ENCODE results near the gene ACE2. TPM values are rescaled to one million over a fixed set of nuclear protein-coding genes. Genes with fewer than 3 reads are reported as not detected.
"Not testable (repeated sequence)": the region's sequence is repeated elsewhere in the genome, so short reads cannot be mapped to it uniquely, and the experiment has no call there.

Gene ACE2
- not detected for total RNA-seq

- H3K27me3 Mint-ChIP-seq: peaks cover 2% of the 10 kb centered on the region
- no peak within 1 kb of the TSS for H3K27ac Mint-ChIP-seq
- no peaks in the 10 kb centered on the region for H3K36me3 Mint-ChIP-seq (ENCODE audit: low read depth)
- no peak for DNase-seq
- H3K4me3 Mint-ChIP-seq: no peak within 1 kb of the TSS
- H3K9me3 Mint-ChIP-seq: no peaks in the 10 kb centered on the region
- ChIA-PET POLR2A (no interaction called here), CTCF (interaction anchor here (1.2 kb wide), 1 partner anchor 13 kb away, joined by 3 read pairs; no protein-coding TSS in a partner anchor)
- H3K4me1 Mint-ChIP-seq: no peaks in the 10 kb centered on the region
Observed at GRCh38 chrX:15600745-15601144, at the start of gene ACE2. Gene ACE2, minus strand, starts transcription at chrX:15600960. Its CDS starts 49 bp downstream, at chrX:15600911.

GRCh38 chrX:15647510-15647909 is 46.8 kb upstream of the ACE2 start:
- H3K4me1 Mint-ChIP-seq; H3K27ac Mint-ChIP-seq; H3K4me3 Mint-ChIP-seq; H3K9me3 Mint-ChIP-seq; POLR2A ChIA-PET; H3K36me3 Mint-ChIP-seq (ENCODE audit: low read depth); H3K27me3 Mint-ChIP-seq; DNase-seq; CTCF ChIA-PET: not testable (repeated sequence)

GRCh38 chrX:15646543-15646942 is 45.8 kb upstream of the ACE2 start:
- ChIA-PET POLR2A (no interaction called here), CTCF (no interaction called here)
- Mint-ChIP-seq H3K4me3 (no peak overlapping the region), H3K36me3 (ENCODE audit: low read depth) (no peaks in the 10 kb centered on the region), H3K27me3 (peaks cover 2% of the 10 kb centered on the region), H3K27ac (no peak overlapping the region), H3K4me1 (peaks cover 6% of the 10 kb centered on the region), H3K9me3 (no peaks in the 10 kb centered on the region)
- no peak for DNase-seq

GRCh38 chrX:15646031-15646430 is 45.3 kb upstream of the ACE2 start:
- POLR2A ChIA-PET: no interaction called here
- H3K36me3 Mint-ChIP-seq (ENCODE audit: low read depth): no peaks in the 10 kb centered on the region
- no peak overlapping the region for H3K4me3 Mint-ChIP-seq
- peaks cover 6% of the 10 kb centered on the region for H3K4me1 Mint-ChIP-seq
- H3K9me3 Mint-ChIP-seq: no peaks in the 10 kb centered on the region
- DNase-seq: no peak
- H3K27me3 Mint-ChIP-seq: peaks cover 2% of the 10 kb centered on the region
- CTCF ChIA-PET: no interaction called here
- H3K27ac Mint-ChIP-seq: no peak overlapping the region

- H3K4me1 Mint-ChIP-seq: peaks cover 6% of the 10 kb centered on the region
- ChIA-PET POLR2A (no interaction called here), CTCF (no interaction called here)
- H3K36me3 Mint-ChIP-seq (ENCODE audit: low read depth): no peaks in the 10 kb centered on the region
- H3K9me3 Mint-ChIP-seq: no peaks in the 10 kb centered on the region
- H3K27me3 Mint-ChIP-seq: peaks cover 2% of the 10 kb centered on the region
- H3K4me3 Mint-ChIP-seq: no peak overlapping the region
- no peak overlapping the region for H3K27ac Mint-ChIP-seq
- no peak for DNase-seq
Observed at GRCh38 chrX:15645266-15645665, 44.5 kb upstream of the ACE2 start.

- DNase-seq: no peak
- Mint-ChIP-seq H3K4me3 (no peak overlapping the region), H3K27ac (no peak overlapping the region), H3K27me3 (peaks cover 2% of the 10 kb centered on the region), H3K4me1 (peaks cover 6% of the 10 kb centered on the region), H3K9me3 (no peaks in the 10 kb centered on the region), H3K36me3 (ENCODE audit: low read depth) (no peaks in the 10 kb centered on the region)
- ChIA-PET POLR2A (no interaction called here), CTCF (no interaction called here)
Observed at GRCh38 chrX:15644560-15644872, 43.8 kb upstream of the ACE2 start.

- Mint-ChIP-seq H3K4me3 (no peak overlapping the region), H3K36me3 (ENCODE audit: low read depth) (no peaks in the 10 kb centered on the region), H3K4me1 (peaks cover 6% of the 10 kb centered on the region), H3K27ac (no peak overlapping the region), H3K9me3 (no peaks in the 10 kb centered on the region), H3K27me3 (peaks cover 2% of the 10 kb centered on the region)
- CTCF ChIA-PET: no interaction called here
- POLR2A ChIA-PET: no interaction called here
- DNase-seq: no peak
Observed at GRCh38 chrX:15643786-15644559, 43.2 kb upstream of the ACE2 start.

- H3K4me1 Mint-ChIP-seq: no peaks in the 10 kb centered on the region
- ChIA-PET CTCF (interaction anchor here (0.5 kb wide), 1 partner anchor 17 kb away, joined by 3 read pairs; no protein-coding TSS in a partner anchor), POLR2A (no interaction called here)
- no peak overlapping the region for H3K27ac Mint-ChIP-seq
- no peaks in the 10 kb centered on the region for H3K36me3 Mint-ChIP-seq (ENCODE audit: low read depth)
- DNase-seq: no peak
- H3K4me3 Mint-ChIP-seq: no peak overlapping the region
- H3K9me3 Mint-ChIP-seq: no peaks in the 10 kb centered on the region
- H3K27me3 Mint-ChIP-seq: peaks cover 5% of the 10 kb centered on the region
Observed at GRCh38 chrX:15631637-15632036, 30.9 kb upstream of the ACE2 start.

- Mint-ChIP-seq H3K27me3 (peaks cover 4% of the 10 kb centered on the region), H3K27ac (no peak overlapping the region), H3K4me1 (no peaks in the 10 kb centered on the region), H3K4me3 (no peak overlapping the region), H3K9me3 (no peaks in the 10 kb centered on the region), H3K36me3 (ENCODE audit: low read depth) (no peaks in the 10 kb centered on the region)
- ChIA-PET CTCF (no interaction called here), POLR2A (no interaction called here)
- DNase-seq: no peak
Observed at GRCh38 chrX:15623054-15623453, 22.3 kb upstream of the ACE2 start.

GRCh38 chrX:15619053-15619755 is 18.4 kb upstream of the ACE2 start:
- Mint-ChIP-seq H3K4me1 (no peaks in the 10 kb centered on the region), H3K27me3 (peaks cover 4% of the 10 kb centered on the region), H3K36me3 (ENCODE audit: low read depth) (no peaks in the 10 kb centered on the region), H3K9me3 (no peaks in the 10 kb centered on the region), H3K4me3 (no peak overlapping the region), H3K27ac (no peak overlapping the region)
- ChIA-PET CTCF (no interaction called here), POLR2A (no interaction called here)
- DNase-seq: no peak

- Mint-ChIP-seq H3K4me3 (no peak overlapping the region), H3K27me3 (peaks cover 6% of the 10 kb centered on the region)
Observed at GRCh38 chrX:15617111-15617510, 16.4 kb upstream of the ACE2 start.

GRCh38 chrX:15616531-15616930 is 15.8 kb upstream of the ACE2 start:
- CTCF ChIA-PET: no interaction called here
- H3K36me3 Mint-ChIP-seq (ENCODE audit: low read depth): no peaks in the 10 kb centered on the region
- H3K27me3 Mint-ChIP-seq: peaks cover 6% of the 10 kb centered on the region
- no peak overlapping the region for H3K4me3 Mint-ChIP-seq
- H3K9me3 Mint-ChIP-seq: no peaks in the 10 kb centered on the region
- no peak overlapping the region for H3K27ac Mint-ChIP-seq
- POLR2A ChIA-PET: no interaction called here
- DNase-seq: no peak
- H3K4me1 Mint-ChIP-seq: no peaks in the 10 kb centered on the region

More at GRCh38 chrX:15617111-15617510, 16.4 kb upstream of the ACE2 start:
- H3K9me3 Mint-ChIP-seq: no peaks in the 10 kb centered on the region
- POLR2A ChIA-PET: no interaction called here
- DNase-seq: no peak
- CTCF ChIA-PET: no interaction called here
- H3K27ac Mint-ChIP-seq: no peak overlapping the region
- H3K4me1 Mint-ChIP-seq: no peaks in the 10 kb centered on the region
- no peaks in the 10 kb centered on the region for H3K36me3 Mint-ChIP-seq (ENCODE audit: low read depth)

GRCh38 chrX:15607067-15607466 is 6.3 kb upstream of the ACE2 start:
- Mint-ChIP-seq H3K9me3 (no peaks in the 10 kb centered on the region), H3K4me3 (no peak overlapping the region), H3K36me3 (ENCODE audit: low read depth) (no peaks in the 10 kb centered on the region), H3K4me1 (no peaks in the 10 kb centered on the region), H3K27me3 (peaks cover 2% of the 10 kb centered on the region), H3K27ac (no peak overlapping the region)
- ChIA-PET POLR2A (no interaction called here), CTCF (no interaction called here)
- no peak for DNase-seq

- H3K9me3 Mint-ChIP-seq: no peaks in the 10 kb centered on the region
- no peaks in the 10 kb centered on the region for H3K36me3 Mint-ChIP-seq (ENCODE audit: low read depth)
- no peak for DNase-seq
- no peaks in the 10 kb centered on the region for H3K4me1 Mint-ChIP-seq
- ChIA-PET POLR2A (no interaction called here), CTCF (no interaction called here)
- peaks cover 2% of the 10 kb centered on the region for H3K27me3 Mint-ChIP-seq
- H3K27ac Mint-ChIP-seq: no peak overlapping the region
- no peak overlapping the region for H3K4me3 Mint-ChIP-seq
Observed at GRCh38 chrX:15606136-15606535, 5.4 kb upstream of the ACE2 start.
